ENCODE data around the gene CLCN3. TPM values are rescaled to one million over a fixed set of nuclear protein-coding genes. Genes with fewer than 3 reads are reported as not detected.
A peak's percentile ranks its signal among the peaks of the same experiment; 100 is the strongest.

The CLCN3 gene
- total RNA-seq, 1 experiment from 2014 or later, result 63.0 TPM

DNA sequence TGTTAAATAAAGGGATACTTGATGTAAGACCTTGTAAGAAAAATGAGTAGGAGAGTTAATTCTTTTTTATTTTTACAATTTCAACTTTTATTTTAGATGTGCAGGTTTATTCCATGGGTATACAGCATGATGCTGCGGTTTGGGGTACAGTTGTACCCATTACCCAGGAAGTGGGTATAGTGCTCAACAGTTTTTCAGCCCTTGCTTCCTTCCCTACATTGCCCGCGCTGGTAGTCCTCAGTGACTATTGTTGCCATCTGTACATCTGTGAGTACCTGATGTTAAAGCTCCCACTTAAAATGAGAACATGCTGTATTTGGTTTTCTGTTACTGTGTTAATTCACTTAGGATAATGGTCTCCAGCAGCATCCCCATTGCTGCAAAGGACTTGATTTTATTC, 9.7 kb downstream of the CLCN3 start:
- H3K36me3 ChIP-seq (ENCODE audit: insufficient read depth, low read length, poor library complexity, severe bottlenecking), result no peaks in the 10 kb centered on the region
- H3K4me3 ChIP-seq (ENCODE audit: low read depth, low read length, poor library complexity, severe bottlenecking), result no peak overlapping the region
- no peak for DNase-seq (ENCODE audit: low spot score)
- POLR2A ChIA-PET (ENCODE audit: low non-redundant PET), result no interaction called here
- H3K9me3 ChIP-seq (ENCODE audit: low read depth, low read length, poor library complexity, severe bottlenecking), result no peaks in the 10 kb centered on the region
- no peaks in the 10 kb centered on the region for H3K27me3 ChIP-seq (replicated peaks; ENCODE audit: insufficient read depth, low read depth, low read length, poor library complexity)
- no peak overlapping the region for H3K27ac ChIP-seq (ENCODE audit: low read depth, low read length, poor library complexity, severe bottlenecking)
- intact Hi-C loops (cut with micrococcal nuclease; ENCODE audit: unreplicated experiment), result no loop called here
- no TSS peak for BruUV-seq (replicated peaks)
- H3K4me1 ChIP-seq (ENCODE audit: insufficient read depth, low read length, poor library complexity, severe bottlenecking), result peaks cover 3% of the 10 kb centered on the region
- CTCF ChIA-PET, result no interaction called here
- no peak for TF ChIP-seq EZH2 (IDR thresholded peaks at IDR 0.05; ENCODE audit: borderline replicate concordance, low read depth, low read length, poor library complexity, severe bottlenecking)

DNA sequence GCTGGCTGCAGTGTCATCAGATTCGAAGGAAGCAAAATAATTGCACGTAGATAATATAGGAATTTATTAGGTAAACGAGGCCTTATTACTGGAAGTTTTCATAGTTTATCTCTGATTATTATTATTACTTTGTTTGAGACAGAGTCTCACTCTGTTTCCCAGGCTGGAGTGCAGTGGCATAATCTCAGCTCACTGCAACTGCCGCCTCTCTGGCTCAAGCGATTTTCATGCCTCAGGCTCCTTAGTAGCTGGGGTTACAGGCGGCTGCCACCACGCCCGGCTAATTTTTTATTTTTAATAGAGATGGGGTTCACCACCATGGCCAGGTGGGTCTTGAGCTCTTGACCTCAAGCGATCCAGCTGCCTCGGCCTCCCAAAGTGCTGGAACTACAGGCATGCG, 12.5 kb downstream of the CLCN3 start:
- TF ChIP-seq EZH2 (IDR thresholded peaks at IDR 0.05; ENCODE audit: borderline replicate concordance, low read depth, low read length, poor library complexity, severe bottlenecking), result no peak
- TF ChIP-seq, protein P1, sequence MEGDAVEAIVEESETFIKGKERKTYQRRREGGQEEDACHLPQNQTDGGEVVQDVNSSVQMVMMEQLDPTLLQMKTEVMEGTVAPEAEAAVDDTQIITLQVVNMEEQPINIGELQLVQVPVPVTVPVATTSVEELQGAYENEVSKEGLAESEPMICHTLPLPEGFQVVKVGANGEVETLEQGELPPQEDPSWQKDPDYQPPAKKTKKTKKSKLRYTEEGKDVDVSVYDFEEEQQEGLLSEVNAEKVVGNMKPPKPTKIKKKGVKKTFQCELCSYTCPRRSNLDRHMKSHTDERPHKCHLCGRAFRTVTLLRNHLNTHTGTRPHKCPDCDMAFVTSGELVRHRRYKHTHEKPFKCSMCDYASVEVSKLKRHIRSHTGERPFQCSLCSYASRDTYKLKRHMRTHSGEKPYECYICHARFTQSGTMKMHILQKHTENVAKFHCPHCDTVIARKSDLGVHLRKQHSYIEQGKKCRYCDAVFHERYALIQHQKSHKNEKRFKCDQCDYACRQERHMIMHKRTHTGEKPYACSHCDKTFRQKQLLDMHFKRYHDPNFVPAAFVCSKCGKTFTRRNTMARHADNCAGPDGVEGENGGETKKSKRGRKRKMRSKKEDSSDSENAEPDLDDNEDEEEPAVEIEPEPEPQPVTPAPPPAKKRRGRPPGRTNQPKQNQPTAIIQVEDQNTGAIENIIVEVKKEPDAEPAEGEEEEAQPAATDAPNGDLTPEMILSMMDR (conservative IDR thresholded peaks at IDR 0.05; ENCODE audit: low read depth, low read length), result no peak
- ChIA-PET CTCF (no interaction called here), POLR2A (ENCODE audit: low non-redundant PET) (no interaction called here)
- BruUV-seq (replicated peaks), result no TSS peak
- no peaks in the 10 kb centered on the region for H3K27me3 ChIP-seq (replicated peaks; ENCODE audit: insufficient read depth, low read depth, low read length, poor library complexity)
- DNase-seq (ENCODE audit: low spot score), result no peak
- peaks cover 4% of the 10 kb centered on the region for H3K4me1 ChIP-seq (ENCODE audit: insufficient read depth, low read length, poor library complexity, severe bottlenecking)
- no peak overlapping the region for H3K4me3 ChIP-seq (ENCODE audit: low read depth, low read length, poor library complexity, severe bottlenecking)
- no peaks in the 10 kb centered on the region for H3K9me3 ChIP-seq (ENCODE audit: low read depth, low read length, poor library complexity, severe bottlenecking)
- intact Hi-C loops (cut with micrococcal nuclease; ENCODE audit: unreplicated experiment), result no loop called here
- peak overlapping the region; percentile 35 for H3K27ac ChIP-seq (ENCODE audit: low read depth, low read length, poor library complexity, severe bottlenecking)
- H3K36me3 ChIP-seq (ENCODE audit: insufficient read depth, low read length, poor library complexity, severe bottlenecking), result no peaks in the 10 kb centered on the region

DNA sequence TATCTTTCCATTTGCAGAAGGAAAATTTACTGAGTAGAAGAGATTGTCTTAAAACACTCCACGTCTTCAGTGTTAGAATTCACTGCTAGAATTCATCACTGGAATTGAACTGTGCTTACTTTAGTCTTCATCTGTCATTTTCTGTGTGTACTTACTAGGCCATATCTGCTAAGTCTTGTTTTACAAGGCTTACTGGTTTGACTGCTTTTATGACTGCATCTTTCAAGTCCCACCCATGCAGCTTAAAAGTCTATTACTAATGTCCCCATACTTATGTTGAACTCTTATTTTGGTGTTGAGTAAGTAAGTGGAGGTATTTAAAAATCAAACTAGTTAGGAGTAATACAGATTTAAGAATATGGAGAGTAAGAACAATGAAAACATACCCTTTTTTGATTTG, 14.6 kb downstream of the CLCN3 start:
- H3K9me3 ChIP-seq (ENCODE audit: low read depth, low read length, poor library complexity, severe bottlenecking), result no peaks in the 10 kb centered on the region
- DNase-seq (ENCODE audit: low spot score), result no peak
- no peaks in the 10 kb centered on the region for H3K36me3 ChIP-seq (ENCODE audit: insufficient read depth, low read length, poor library complexity, severe bottlenecking)
- CTCF ChIA-PET, result no interaction called here
- POLR2A ChIA-PET (ENCODE audit: low non-redundant PET), result interaction anchor here (0.7 kb wide), 1 partner anchor 350 kb away, joined by 3 read pairs; no protein-coding TSS in a partner anchor
- no peaks in the 10 kb centered on the region for H3K27me3 ChIP-seq (replicated peaks; ENCODE audit: insufficient read depth, low read depth, low read length, poor library complexity)
- no TSS peak for BruUV-seq (replicated peaks)
- no peak overlapping the region for H3K27ac ChIP-seq (ENCODE audit: low read depth, low read length, poor library complexity, severe bottlenecking)
- TF ChIP-seq, protein P1 (conservative IDR thresholded peaks at IDR 0.05; ENCODE audit: low read depth, low read length), result no peak
- TF ChIP-seq EZH2 (IDR thresholded peaks at IDR 0.05; ENCODE audit: borderline replicate concordance, low read depth, low read length, poor library complexity, severe bottlenecking), result no peak
- intact Hi-C loops (cut with micrococcal nuclease; ENCODE audit: unreplicated experiment), result no loop called here
- no peak overlapping the region for H3K4me3 ChIP-seq (ENCODE audit: low read depth, low read length, poor library complexity, severe bottlenecking)
- peaks cover 5% of the 10 kb centered on the region for H3K4me1 ChIP-seq (ENCODE audit: insufficient read depth, low read length, poor library complexity, severe bottlenecking)

DNA sequence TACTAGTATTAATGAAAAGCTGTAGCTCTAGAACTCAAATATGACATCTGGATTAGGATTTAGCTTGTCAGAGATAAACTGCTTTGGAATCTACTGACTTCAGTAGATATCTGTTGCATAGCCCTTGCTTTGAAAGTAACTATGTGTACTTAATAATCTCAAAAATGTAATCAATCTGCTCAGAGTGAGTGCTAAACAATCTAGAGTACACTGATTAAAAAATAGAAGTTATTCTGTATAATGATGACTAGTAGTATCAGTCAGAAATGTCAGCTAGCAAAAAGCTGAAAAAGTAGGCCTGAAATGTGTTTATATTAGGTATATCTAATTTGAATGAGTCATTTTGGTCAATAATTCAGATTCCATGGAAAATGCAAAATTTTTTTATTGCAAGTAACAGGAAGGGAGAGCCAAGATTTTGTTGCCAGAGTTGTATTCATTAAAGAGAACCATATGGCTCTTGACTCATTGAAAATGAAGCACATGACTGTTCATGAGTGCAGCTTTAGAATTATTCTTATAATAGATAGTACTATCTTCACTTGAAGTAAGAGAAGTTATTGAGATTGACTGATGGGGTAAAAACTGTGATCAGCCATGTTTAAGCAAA, 20.0 kb downstream of the CLCN3 start:
- intact Hi-C loops (cut with micrococcal nuclease; ENCODE audit: unreplicated experiment), result no loop called here
- H3K4me1 ChIP-seq (ENCODE audit: insufficient read depth, low read length, poor library complexity, severe bottlenecking), result peaks cover 6% of the 10 kb centered on the region
- TF ChIP-seq EZH2 (IDR thresholded peaks at IDR 0.05; ENCODE audit: borderline replicate concordance, low read depth, low read length, poor library complexity, severe bottlenecking), result no peak
- TF ChIP-seq, protein P1 (conservative IDR thresholded peaks at IDR 0.05; ENCODE audit: low read depth, low read length), result no peak
- H3K27me3 ChIP-seq (replicated peaks; ENCODE audit: insufficient read depth, low read depth, low read length, poor library complexity), result no peaks in the 10 kb centered on the region
- no TSS peak for BruUV-seq (replicated peaks)
- H3K9me3 ChIP-seq (ENCODE audit: low read depth, low read length, poor library complexity, severe bottlenecking), result no peaks in the 10 kb centered on the region
- H3K36me3 ChIP-seq (ENCODE audit: insufficient read depth, low read length, poor library complexity, severe bottlenecking), result no peaks in the 10 kb centered on the region
- POLR2A ChIA-PET (ENCODE audit: low non-redundant PET), result no interaction called here
- no peak overlapping the region for H3K4me3 ChIP-seq (ENCODE audit: low read depth, low read length, poor library complexity, severe bottlenecking)
- no peak overlapping the region for H3K27ac ChIP-seq (ENCODE audit: low read depth, low read length, poor library complexity, severe bottlenecking)
- CTCF ChIA-PET, result no interaction called here
- no peak for DNase-seq (ENCODE audit: low spot score)
